ENCODE results near the gene GLT6D1. TPM values are rescaled to one million over a fixed set of nuclear protein-coding genes. Genes with fewer than 3 reads are reported as not detected.

The GLT6D1 gene
- total and polyA plus RNA-seq, 2 of the 4 experiments (the other 2 are of a cell fraction): not detected

- no peaks in the 10 kb centered on the region for H4K20me1 ChIP-seq (ENCODE audit: insufficient read depth, low read length)
- H3K27ac ChIP-seq (ENCODE audit: insufficient read depth, low read length): no peak overlapping the region
- H3K56ac ChIP-seq (ENCODE audit: extremely low read depth, insufficient read depth, low read length): no peak overlapping the region
- dilution Hi-C loops (cut with HindIII; ENCODE audit: low sequenced_read_pairs, unreplicated experiment): no loop called here
- no peak overlapping the region for H3K4me3 ChIP-seq (ENCODE audit: insufficient read depth, low read depth, low read length)
- DNase-seq (no peak), ATAC-seq (ENCODE audit: low read depth) (no peak)
- H2BK15ac ChIP-seq (ENCODE audit: low read depth, low read length): no peak overlapping the region
- in situ Hi-C loops (cut with MboI; ENCODE audit: low sequenced_read_pairs): no loop called here
- H2AK5ac ChIP-seq (ENCODE audit: low read depth, low read length): no peak overlapping the region
- H4K5ac ChIP-seq (ENCODE audit: low read depth, low read length): no peak overlapping the region
- no peak overlapping the region for H3K4me2 ChIP-seq (ENCODE audit: low read depth, low read length)
- H3K9ac ChIP-seq (ENCODE audit: low read depth, low read length): no peak overlapping the region
- H3K23ac ChIP-seq (ENCODE audit: low read depth, low read length): no peak overlapping the region
- no peaks in the 10 kb centered on the region for H3K79me1 ChIP-seq (ENCODE audit: low read depth in 1 of 2, low read length in 2 of 2)
- H3K4me1 ChIP-seq (ENCODE audit: control insufficient read depth, insufficient read depth, low read length): no peaks in the 10 kb centered on the region
- CTCF ChIA-PET: no interaction called here
- H3K27me3 ChIP-seq (ENCODE audit: control insufficient read depth, insufficient read depth, low read length): no peaks in the 10 kb centered on the region
- whole genome bisulfite sequencing, 2 experiments (ENCODE audit: extremely low coverage in 2 of 2, insufficient read length in 1 of 2): no CpG with 5 or more reads among the region's 3 CpGs
- H2BK20ac ChIP-seq (ENCODE audit: low read depth, low read length): no peak overlapping the region
- no peak for TF ChIP-seq POLR2A (IDR thresholded peaks at IDR 0.05; ENCODE audit: low read depth, low read length)
- TF ChIP-seq FOS (IDR thresholded peaks at IDR 0.05; ENCODE audit: low read depth, low read length): no peak
- TF ChIP-seq CHD1 (IDR thresholded peaks at IDR 0.05; ENCODE audit: low read depth, low read length): no peak
- no peak for TF ChIP-seq MAZ (IDR thresholded peaks at IDR 0.05; ENCODE audit: borderline replicate concordance, low read depth, low read length)
- no peak for TF ChIP-seq CEBPB (IDR thresholded peaks at IDR 0.05; ENCODE audit: low read depth, low read length)
- TF ChIP-seq, protein P1, sequence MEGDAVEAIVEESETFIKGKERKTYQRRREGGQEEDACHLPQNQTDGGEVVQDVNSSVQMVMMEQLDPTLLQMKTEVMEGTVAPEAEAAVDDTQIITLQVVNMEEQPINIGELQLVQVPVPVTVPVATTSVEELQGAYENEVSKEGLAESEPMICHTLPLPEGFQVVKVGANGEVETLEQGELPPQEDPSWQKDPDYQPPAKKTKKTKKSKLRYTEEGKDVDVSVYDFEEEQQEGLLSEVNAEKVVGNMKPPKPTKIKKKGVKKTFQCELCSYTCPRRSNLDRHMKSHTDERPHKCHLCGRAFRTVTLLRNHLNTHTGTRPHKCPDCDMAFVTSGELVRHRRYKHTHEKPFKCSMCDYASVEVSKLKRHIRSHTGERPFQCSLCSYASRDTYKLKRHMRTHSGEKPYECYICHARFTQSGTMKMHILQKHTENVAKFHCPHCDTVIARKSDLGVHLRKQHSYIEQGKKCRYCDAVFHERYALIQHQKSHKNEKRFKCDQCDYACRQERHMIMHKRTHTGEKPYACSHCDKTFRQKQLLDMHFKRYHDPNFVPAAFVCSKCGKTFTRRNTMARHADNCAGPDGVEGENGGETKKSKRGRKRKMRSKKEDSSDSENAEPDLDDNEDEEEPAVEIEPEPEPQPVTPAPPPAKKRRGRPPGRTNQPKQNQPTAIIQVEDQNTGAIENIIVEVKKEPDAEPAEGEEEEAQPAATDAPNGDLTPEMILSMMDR (conservative IDR thresholded peaks at IDR 0.05; ENCODE audit: low read depth, low read length): no peak
- TF ChIP-seq NFE2L2 (IDR thresholded peaks at IDR 0.05; ENCODE audit: low read depth, low read length): no peak
- TF ChIP-seq, protein P2, sequence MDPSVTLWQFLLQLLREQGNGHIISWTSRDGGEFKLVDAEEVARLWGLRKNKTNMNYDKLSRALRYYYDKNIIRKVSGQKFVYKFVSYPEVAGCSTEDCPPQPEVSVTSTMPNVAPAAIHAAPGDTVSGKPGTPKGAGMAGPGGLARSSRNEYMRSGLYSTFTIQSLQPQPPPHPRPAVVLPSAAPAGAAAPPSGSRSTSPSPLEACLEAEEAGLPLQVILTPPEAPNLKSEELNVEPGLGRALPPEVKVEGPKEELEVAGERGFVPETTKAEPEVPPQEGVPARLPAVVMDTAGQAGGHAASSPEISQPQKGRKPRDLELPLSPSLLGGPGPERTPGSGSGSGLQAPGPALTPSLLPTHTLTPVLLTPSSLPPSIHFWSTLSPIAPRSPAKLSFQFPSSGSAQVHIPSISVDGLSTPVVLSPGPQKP (IDR thresholded peaks at IDR 0.05; ENCODE audit: borderline replicate concordance, low read depth, low read length): no peak
- TF ChIP-seq RCOR1 (IDR thresholded peaks at IDR 0.05; ENCODE audit: insufficient replicate concordance, low read length): no peak
- TF ChIP-seq, protein P3, sequence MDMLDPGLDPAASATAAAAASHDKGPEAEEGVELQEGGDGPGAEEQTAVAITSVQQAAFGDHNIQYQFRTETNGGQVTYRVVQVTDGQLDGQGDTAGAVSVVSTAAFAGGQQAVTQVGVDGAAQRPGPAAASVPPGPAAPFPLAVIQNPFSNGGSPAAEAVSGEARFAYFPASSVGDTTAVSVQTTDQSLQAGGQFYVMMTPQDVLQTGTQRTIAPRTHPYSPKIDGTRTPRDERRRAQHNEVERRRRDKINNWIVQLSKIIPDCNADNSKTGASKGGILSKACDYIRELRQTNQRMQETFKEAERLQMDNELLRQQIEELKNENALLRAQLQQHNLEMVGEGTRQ (IDR thresholded peaks at IDR 0.05; ENCODE audit: low read depth, low read length): no peak
- no peak for TF ChIP-seq RFX5 (IDR thresholded peaks at IDR 0.05; ENCODE audit: low read depth, low read length)
- no peak for TF ChIP-seq MAFK (IDR thresholded peaks at IDR 0.05; ENCODE audit: low read depth, low read length)
- no peak for TF ChIP-seq MXI1 (IDR thresholded peaks at IDR 0.05; ENCODE audit: borderline replicate concordance, low read depth, low read length)
- TF ChIP-seq SMC3 (IDR thresholded peaks at IDR 0.05; ENCODE audit: low read depth, low read length): no peak
- no peak for TF ChIP-seq RAD21 (IDR thresholded peaks at IDR 0.05; ENCODE audit: low read length)
- no peak for TF ChIP-seq BHLHE40 (IDR thresholded peaks at IDR 0.05; ENCODE audit: low read depth, low read length)
- no peaks in the 10 kb centered on the region for H3K36me3 ChIP-seq (ENCODE audit: control insufficient read depth, insufficient read depth, low read length)
- H3K9me1 ChIP-seq (ENCODE audit: insufficient read depth, low read length): no peaks in the 10 kb centered on the region
- intact Hi-C loops (cut with micrococcal nuclease): no loop called here
- H2AFZ ChIP-seq (replicated peaks; ENCODE audit: low read length, poor library complexity): no peak overlapping the region
- POLR2A ChIA-PET (ENCODE audit: unreplicated experiment): no interaction called here
- no peak overlapping the region for H2AK9ac ChIP-seq (replicated peaks; ENCODE audit: low read depth, low read length, poor library complexity)
- H3K14ac ChIP-seq (replicated peaks; ENCODE audit: low read depth, low read length): no peak overlapping the region
- no peak overlapping the region for H3K4ac ChIP-seq (ENCODE audit: low read depth, low read length)
- no peak overlapping the region for H2BK120ac ChIP-seq (ENCODE audit: low read depth, low read length)
- no peak overlapping the region for H4K91ac ChIP-seq (ENCODE audit: insufficient read depth, low read depth, low read length)
- H4K8ac ChIP-seq (ENCODE audit: low read depth in 2 of 2, low read length in 2 of 2): no peak overlapping the region
- no TSS peak for BruUV-seq (replicated peaks)
- no peak overlapping the region for H3K18ac ChIP-seq (ENCODE audit: low read depth, low read length)
- no peak overlapping the region for H2BK5ac ChIP-seq (ENCODE audit: low read depth, low read length, poor library complexity, severe bottlenecking)
- H3K9me3 ChIP-seq (ENCODE audit: control insufficient read depth, insufficient read depth, low read length): no peaks in the 10 kb centered on the region; the same call in 1 of the 2 replicates
These were observed 24.1 kb upstream of the GLT6D1 start for GRCh38 chr9:135663451-135663770.

Data from IMR-90 (cell line).